ENCODE measurements around the gene PHOX2B.
A peak's percentile ranks its signal among the peaks of the same experiment; 100 is the strongest.
"Not testable (repeated sequence)": the region's sequence is repeated elsewhere in the genome, so short reads cannot be mapped to it uniquely, and the experiment has no call there.

PHOX2B gene

GRCh38 chr4:41747230-41748055 is 1.1 kb downstream of the PHOX2B start:
- peak; percentile 69 for DNase-seq

GRCh38 chr4:41746440-41747229 is 1.9 kb downstream of the PHOX2B start:
- peak; percentile 66 for DNase-seq

DNA sequence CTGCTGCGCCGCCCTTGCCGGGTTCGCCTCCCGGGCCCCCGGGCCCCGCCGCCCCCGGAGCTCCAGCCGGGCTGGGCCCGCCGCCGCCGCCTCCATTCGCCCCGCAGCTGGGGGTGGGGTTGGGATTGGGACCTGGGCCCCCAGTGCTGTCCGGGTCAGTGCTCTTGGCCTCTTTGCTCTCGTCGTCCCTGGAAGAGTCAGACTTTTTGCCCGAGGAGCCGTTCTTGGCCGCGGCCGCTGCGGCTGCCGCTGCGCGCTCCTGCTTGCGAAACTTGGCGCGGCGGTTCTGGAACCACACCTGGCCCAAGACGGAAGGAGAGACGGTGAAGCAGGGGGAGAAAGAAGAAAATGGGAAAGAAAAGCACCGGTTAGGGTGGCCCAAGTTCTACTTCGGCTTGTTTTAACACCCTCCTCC is 2.5 kb downstream of the PHOX2B start:
- peak; percentile 47 for DNase-seq

- DNase-seq = peak; percentile 62
Observed at GRCh38 chr4:41745292-41746024, 3.1 kb downstream of the PHOX2B start.

DNA sequence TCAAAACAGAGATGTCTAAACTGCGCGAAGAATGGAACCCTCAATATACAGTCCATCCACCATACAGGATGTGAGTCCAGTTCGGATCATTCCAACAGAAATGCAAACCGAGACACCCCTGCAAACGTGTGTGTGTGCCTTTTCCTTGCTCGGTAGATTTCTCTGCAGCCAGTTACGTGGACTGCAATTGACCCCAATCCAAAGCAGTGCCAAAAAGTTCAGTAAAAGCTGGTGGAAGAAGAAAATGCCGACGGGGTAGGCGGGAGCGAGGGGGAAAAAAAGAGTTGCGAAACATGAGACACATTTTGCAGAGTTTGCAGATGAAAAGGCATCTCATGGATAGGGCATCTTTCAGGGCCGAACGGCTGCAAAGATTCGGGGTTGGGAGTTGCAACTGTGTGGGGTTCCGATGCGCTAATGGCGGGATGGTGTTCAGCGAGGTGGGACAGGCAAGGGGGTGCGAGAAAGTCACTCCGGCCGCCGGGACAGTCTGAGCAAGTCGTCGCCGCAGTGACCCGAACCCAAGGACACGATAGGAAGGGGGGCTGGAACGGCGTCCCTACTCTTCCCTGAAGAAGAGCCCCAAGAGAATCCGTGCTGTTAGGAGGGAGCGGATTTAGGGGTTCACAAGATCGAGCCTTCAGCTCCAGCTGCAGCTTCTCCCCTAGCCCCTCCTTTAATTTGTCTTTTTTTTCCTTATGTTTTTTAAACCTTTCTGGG is 3.8 kb downstream of the PHOX2B start:
- peak; percentile 64 for DNase-seq

GRCh38 chr4:41741354-41741753 is 7.2 kb downstream of the PHOX2B start:
- DNase-seq = peak; percentile 49

- DNase-seq = not testable (repeated sequence)
Observed at GRCh38 chr4:41737491-41737890, 11.0 kb downstream of the PHOX2B start.

DNA sequence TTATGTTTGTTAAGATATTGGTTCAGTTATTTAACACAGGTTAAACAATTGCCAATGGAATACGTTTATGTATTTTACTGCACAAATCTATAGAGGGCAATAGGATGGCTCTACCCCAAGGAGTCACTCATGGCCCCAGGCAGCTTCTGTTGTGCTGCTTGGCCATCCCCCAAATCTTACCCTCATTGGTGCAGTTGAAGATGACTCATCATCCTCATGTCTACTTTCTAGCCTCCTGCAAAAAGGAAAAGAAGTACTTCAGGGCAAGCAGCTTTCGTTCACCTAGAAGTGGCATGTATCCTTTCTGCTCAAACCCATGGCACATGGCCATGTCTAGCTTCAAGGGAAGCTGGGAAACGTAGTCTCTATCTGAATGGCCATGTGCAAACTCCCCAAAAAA is 14.2 kb downstream of the PHOX2B start:
- DNase-seq = no peak

DNA sequence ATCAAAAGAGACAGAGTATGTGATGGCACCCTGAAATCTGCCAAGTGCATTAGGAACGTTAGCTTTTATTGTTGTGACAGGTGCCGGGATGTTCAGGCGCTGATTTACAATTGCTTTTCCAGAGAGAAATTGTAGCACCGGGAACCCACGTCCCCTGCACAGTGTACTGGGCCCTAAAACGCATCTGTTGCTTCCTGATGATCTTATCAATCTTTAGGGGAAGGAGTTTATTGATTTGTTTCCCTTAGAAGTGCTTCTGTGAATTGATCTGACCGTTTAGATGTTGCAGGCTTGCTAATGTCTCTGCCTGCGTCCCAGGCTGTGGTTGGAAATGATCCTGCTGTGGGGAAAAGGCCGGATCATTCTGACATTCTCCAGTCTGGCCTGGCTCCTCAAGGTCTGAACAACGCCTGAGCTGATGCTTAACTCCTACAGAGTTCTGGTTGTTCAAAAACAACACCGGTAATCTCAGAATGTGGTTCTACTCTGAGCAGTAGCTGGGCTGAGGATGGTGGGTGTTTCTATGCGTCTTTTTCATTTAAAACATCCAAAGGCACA is 16.9 kb downstream of the PHOX2B start:
- peak; percentile 59 for DNase-seq

DNA sequence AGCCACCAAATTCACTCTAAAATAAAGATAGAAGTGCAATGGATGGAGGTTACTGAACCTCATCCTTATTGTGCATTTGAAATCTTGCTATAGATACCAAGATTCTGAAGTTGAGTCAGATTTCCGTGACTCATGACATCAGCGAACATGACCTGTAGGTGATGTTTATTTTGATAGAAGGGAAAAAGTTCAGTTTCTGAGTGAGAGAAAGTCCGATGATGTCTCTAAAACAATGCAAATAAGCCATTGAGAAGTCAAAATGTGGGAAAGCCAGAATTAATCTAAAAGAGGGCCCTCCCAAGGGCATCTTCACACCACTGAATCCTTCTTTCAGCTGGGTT is 20.0 kb downstream of the PHOX2B start:
- no peak for DNase-seq

DNA sequence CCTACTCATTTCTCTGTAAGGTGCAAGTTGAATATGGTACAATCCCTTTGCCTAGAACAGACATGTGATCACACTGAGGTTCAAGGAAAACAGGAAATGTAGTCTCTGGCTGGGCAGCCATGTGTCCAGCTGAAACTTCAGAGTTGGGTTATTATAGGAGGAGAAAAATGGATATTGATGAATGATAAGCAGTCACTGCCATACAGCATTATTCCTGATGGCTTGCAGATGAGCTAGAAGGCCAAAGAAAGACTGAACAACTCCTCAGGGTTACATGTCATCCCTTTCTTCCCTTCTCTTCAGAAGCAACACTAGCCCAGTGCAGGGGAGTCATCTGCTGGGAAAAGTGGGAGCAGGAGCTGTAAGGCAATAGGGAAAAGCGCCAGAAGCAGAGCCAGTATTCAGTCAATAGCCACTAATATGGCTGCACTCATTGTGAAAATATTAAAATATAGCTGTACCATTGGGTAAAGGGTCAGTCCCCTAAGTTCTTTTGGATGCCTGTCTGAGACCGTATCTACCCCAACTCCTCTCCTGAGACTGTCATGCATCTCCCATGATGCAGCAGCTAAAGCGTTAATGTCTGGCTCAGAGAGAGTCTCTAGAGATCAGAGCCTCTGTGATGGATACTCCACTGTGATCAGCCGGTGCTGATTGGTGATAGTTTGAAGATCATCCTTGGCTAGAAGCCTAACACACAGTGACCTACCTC is 20.5 kb downstream of the PHOX2B start:
- DNase-seq = no peak

DNA sequence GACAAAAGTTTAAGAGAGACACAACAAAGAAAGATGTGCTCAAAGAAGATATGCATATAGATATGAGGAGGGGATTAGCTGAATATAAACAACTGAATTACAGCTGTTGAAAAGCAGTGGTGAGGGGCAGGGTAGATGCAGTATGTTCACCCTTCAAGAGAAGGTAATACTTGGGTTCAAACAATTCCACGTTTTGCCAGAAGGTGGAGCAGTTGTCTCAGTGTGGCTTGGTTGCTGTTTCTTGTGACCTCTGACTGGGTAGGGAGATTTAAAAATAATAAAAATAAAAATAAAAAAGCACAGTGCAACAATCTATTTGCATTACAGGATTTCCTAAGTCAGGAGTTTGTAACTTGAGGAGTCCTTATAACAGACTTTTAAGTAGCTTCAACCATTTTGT is 23.3 kb downstream of the PHOX2B start:
- DNase-seq = peak; percentile 13

- no peak for DNase-seq
Observed at GRCh38 chr4:41723286-41723685, 25.2 kb downstream of the PHOX2B start.

DNA sequence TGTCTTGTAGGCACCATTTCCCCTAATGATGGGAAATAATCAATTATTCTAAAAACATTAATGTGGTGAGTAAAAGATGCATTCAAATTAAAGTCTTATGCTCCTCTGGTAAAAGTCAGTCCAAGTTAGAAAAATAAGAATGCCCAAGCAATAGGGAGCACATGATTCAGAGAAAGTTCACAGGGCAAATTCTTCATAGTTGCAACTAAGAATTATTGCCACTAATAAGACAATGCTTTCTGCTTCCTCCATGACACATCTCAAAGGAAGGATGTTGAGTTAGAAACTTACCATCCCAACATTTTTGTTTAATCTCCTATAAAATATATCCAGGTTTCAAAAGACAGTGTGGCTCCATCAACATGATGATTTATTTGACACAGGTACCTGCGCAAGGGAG is 26.3 kb downstream of the PHOX2B start:
- DNase-seq = no peak

DNA sequence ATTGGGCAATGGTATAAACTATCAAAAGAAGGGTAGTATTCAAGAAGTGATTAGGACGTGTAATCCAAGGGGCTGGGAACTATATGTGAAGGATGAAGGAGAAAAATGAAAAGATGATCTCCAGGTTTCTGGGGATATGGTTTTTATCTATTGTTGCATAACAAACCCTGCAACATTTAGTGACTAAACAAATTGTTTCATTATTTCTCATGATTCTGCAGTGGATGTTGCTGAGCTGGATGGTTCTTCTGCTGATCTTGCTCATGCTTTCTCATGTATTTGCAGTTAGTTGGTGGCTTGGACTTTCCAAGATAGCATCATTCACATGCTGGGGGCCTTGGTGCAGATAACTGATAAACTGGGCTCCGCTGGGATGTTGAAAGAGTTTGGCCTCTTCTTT is 29.1 kb downstream of the PHOX2B start:
- DNase-seq = no peak

- no peak for DNase-seq
Observed at GRCh38 chr4:41718907-41719306, 29.6 kb downstream of the PHOX2B start.

GRCh38 chr4:41715155-41715554 is 33.4 kb downstream of the PHOX2B start:
- DNase-seq = no peak

- DNase-seq = peak; percentile 10
Observed at GRCh38 chr4:41714364-41715000, 34.0 kb downstream of the PHOX2B start.

DNA sequence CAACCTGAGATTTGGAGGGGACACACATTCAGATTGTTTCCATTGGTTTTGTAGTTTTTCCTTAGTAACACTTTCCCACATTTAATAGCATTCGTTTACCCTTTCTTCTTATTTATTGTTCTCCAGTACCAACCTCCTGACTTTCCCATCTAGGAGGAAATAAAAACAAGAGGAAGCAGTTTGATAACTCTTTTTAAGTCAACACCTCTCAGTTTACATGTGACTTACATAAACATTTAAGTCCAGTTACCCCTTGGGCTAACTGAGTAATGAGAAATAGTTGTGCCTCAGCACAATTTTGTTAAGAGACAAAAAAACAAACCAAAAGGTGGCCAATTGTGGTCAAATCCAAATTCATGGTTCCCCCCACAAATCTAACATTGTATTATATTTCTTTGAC is 34.8 kb downstream of the PHOX2B start:
- no peak for DNase-seq

- no peak for DNase-seq
Observed at GRCh38 chr4:41712425-41712824, 36.1 kb downstream of the PHOX2B start.

DNA sequence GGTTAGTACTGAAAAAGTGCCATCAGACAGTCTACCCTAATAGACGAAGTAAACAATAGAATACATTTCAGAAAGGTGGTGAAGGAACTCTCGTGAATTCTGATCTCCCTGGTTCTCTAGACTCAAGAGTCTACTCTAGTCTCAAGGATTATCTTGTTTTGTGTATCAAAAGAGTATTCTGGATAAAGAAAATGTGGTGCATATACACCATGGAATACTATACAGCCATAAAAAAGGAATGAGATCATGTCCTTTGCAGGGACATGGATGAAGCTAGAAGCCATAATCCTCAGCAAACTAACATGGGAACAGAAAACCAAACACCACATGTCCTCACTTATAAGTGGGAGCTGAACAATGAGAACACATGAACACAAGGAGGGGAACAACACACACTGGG is 36.9 kb downstream of the PHOX2B start:
- DNase-seq = not testable (repeated sequence)

All from NCI-H82 (cell line).